Neural crest cell (in vitro differentiated cells): ENCODE data around the gene CHCHD4. TPM values are rescaled to one million over a fixed set of nuclear protein-coding genes. Genes with fewer than 3 reads are reported as not detected.

Experiments
- DNase-seq: peaks from one replicate; pipeline ENCODE4 v3.0.0; 2021; ENCODE audit warnings: low read depth, mixed read lengths, low spot score
- H3K27ac Mint-ChIP-seq: one replicate; pipeline ENCODE4 v1.8.0; 2021; ENCODE audit warnings: mild to moderate bottlenecking, mixed read lengths; ENCODE audit not compliant: unreplicated experiment
- H3K27me3 Mint-ChIP-seq: 2 replicates; pipeline ENCODE4 v1.8.0; 2021; ENCODE audit warnings: low read depth, mild to moderate bottlenecking, mixed read lengths
- H3K36me3 Mint-ChIP-seq: 2 replicates; pipeline ENCODE4 v1.8.0; 2021; ENCODE audit warnings: low read depth, mild to moderate bottlenecking, mixed read lengths
- H3K4me1 Mint-ChIP-seq: 2 replicates; pipeline ENCODE4 v1.8.0; 2021; ENCODE audit warnings: mixed read lengths
- H3K4me3 Mint-ChIP-seq: one replicate; pipeline ENCODE4 v1.8.0; 2021; ENCODE audit warnings: mild to moderate bottlenecking, mixed read lengths
- H3K9me3 Mint-ChIP-seq: 2 replicates; pipeline ENCODE4 v1.8.0; 2021; ENCODE audit warnings: mixed read lengths
- total RNA-seq: library from RNA; stranded (reverse); gene quantifications from 2 replicates; pipeline ENCODE4 v1.2.1, GENCODE V29; 2021
- TF ChIP-seq, protein P1 (sequence below): fragments of 200-600 bp; sonication (generic); conservative IDR thresholded peaks from 2 replicates; pipeline ENCODE4 v1.5.0; 2021; ENCODE audit warnings: antibody characterized with exemption, mild to moderate bottlenecking

Gene CHCHD4
- total RNA-seq, 1 donor from 2014 or later = 16.9 TPM

- H3K9me3 Mint-ChIP-seq = no peaks in the 10 kb centered on the region
- H3K27ac Mint-ChIP-seq = peak overlapping the region; percentile 21
- TF ChIP-seq, protein P1, sequence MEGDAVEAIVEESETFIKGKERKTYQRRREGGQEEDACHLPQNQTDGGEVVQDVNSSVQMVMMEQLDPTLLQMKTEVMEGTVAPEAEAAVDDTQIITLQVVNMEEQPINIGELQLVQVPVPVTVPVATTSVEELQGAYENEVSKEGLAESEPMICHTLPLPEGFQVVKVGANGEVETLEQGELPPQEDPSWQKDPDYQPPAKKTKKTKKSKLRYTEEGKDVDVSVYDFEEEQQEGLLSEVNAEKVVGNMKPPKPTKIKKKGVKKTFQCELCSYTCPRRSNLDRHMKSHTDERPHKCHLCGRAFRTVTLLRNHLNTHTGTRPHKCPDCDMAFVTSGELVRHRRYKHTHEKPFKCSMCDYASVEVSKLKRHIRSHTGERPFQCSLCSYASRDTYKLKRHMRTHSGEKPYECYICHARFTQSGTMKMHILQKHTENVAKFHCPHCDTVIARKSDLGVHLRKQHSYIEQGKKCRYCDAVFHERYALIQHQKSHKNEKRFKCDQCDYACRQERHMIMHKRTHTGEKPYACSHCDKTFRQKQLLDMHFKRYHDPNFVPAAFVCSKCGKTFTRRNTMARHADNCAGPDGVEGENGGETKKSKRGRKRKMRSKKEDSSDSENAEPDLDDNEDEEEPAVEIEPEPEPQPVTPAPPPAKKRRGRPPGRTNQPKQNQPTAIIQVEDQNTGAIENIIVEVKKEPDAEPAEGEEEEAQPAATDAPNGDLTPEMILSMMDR = no peak
- H3K36me3 Mint-ChIP-seq = peaks cover 15% of the 10 kb centered on the region
- peaks cover 7% of the 10 kb centered on the region for H3K4me1 Mint-ChIP-seq
- no peak for DNase-seq
- no peaks in the 10 kb centered on the region for H3K27me3 Mint-ChIP-seq
- no peak overlapping the region for H3K4me3 Mint-ChIP-seq
These were observed 6.5 kb upstream of the CHCHD4 start for GRCh38 chr3:14131134-14131533.

DNA sequence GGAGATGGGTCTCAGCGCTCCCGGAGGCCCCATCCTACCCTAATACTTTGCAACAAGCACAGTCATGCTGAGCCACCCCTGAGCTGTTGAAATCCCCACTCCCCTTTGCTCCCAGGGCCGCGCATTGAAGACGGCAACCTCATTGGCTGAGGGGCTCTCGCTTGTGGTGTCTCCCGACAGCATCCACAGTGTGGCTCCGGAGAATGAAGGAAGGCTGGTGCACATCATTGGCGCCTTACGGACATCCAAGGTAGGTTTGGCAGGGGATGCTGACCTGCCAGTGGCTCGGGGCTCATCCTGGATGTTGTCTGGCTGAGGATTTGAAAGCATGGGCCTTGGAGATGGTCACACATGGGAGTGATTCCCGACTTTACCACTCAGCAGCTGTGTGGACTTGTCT lies 6.0 kb upstream of the CHCHD4 start:
- Mint-ChIP-seq H3K4me3 (no peak overlapping the region), H3K9me3 (no peaks in the 10 kb centered on the region), H3K27ac (no peak overlapping the region), H3K36me3 (peaks cover 15% of the 10 kb centered on the region), H3K4me1 (peaks cover 12% of the 10 kb centered on the region), H3K27me3 (no peaks in the 10 kb centered on the region)
- TF ChIP-seq, protein P1 = no peak
- DNase-seq = no peak

DNA sequence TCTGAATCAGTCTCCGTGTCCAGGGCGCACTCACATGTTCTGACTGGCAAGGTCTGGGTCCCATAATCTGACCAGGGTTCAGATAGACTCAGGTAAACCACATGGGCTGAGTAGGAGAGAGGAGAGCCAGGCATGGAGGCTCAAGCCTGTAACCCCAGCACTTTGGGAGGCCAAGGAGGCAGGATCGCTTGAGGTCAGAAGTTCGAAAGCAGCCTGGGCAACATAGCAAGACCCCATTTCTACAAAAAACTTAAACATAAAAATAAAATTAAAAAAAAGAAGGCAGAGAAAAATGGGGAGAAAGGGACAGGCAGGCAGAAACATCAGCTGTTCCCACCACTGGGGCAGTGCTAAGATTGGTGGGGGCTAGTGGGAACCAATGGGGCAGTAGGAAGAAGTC lies 5.6 kb upstream of the CHCHD4 start:
- H3K36me3 Mint-ChIP-seq = peaks cover 15% of the 10 kb centered on the region
- TF ChIP-seq, protein P1 = no peak
- H3K27ac Mint-ChIP-seq = no peak overlapping the region
- H3K27me3 Mint-ChIP-seq = no peaks in the 10 kb centered on the region
- H3K4me1 Mint-ChIP-seq = peaks cover 16% of the 10 kb centered on the region
- no peak overlapping the region for H3K4me3 Mint-ChIP-seq
- DNase-seq = no peak
- H3K9me3 Mint-ChIP-seq = no peaks in the 10 kb centered on the region

GRCh38 chr3:14129296-14129695 lies 4.6 kb upstream of the CHCHD4 start:
- Mint-ChIP-seq H3K36me3 (peaks cover 15% of the 10 kb centered on the region), H3K27me3 (no peaks in the 10 kb centered on the region), H3K9me3 (no peaks in the 10 kb centered on the region), H3K27ac (no peak overlapping the region), H3K4me3 (peak overlapping the region; percentile 41), H3K4me1 (peaks cover 17% of the 10 kb centered on the region)
- TF ChIP-seq, protein P1 = no peak
- no peak for DNase-seq

- Mint-ChIP-seq H3K36me3 (peaks cover 15% of the 10 kb centered on the region), H3K27ac (no peak overlapping the region), H3K9me3 (no peaks in the 10 kb centered on the region), H3K27me3 (no peaks in the 10 kb centered on the region), H3K4me3 (peak overlapping the region; percentile 32), H3K4me1 (peaks cover 21% of the 10 kb centered on the region)
- TF ChIP-seq, protein P1 = no peak
- no peak for DNase-seq
These were observed 4.1 kb upstream of the CHCHD4 start for GRCh38 chr3:14128724-14129123.
